GM06990 (cell line): Measurements from ENCODE around the gene ARMCX1.
"Not testable (repeated sequence)": the region's sequence is repeated elsewhere in the genome, so short reads cannot be mapped to it uniquely, and the experiment has no call there.

Experiments
- DNase-seq: peaks from one replicate; pipeline ENCODE4 v3.0.0-alpha.2; 2011; ENCODE audit not compliant: insufficient read length; ENCODE audit errors: extremely low read depth
- H3K27me3 ChIP-seq: replicated peaks from 2 replicates; pipeline ENCODE4 v1.6.0; 2011; ENCODE audit warnings: low read length; ENCODE audit not compliant: control insufficient read depth, insufficient read depth
- H3K36me3 ChIP-seq: 2 replicates; pipeline ENCODE4 v1.5.1; 2011; ENCODE audit warnings: low read length; ENCODE audit not compliant: control insufficient read depth, insufficient read depth
- H3K4me3 ChIP-seq: replicated peaks from 2 replicates; pipeline ENCODE4 v1.5.1; 2011; ENCODE audit warnings: low read depth, mild to moderate bottlenecking, control low read depth, low read length
- CTCF ChIP-seq: IDR thresholded peaks from 2 replicates; pipeline ENCODE4 v1.5.1; 2011; ENCODE audit warnings: low read length, control low read depth, mild to moderate bottlenecking, inconsistent platforms; ENCODE audit not compliant: insufficient read depth, poor library complexity, severe bottlenecking

ARMCX1 gene

GRCh38 chrX:101550751-101551379, 518 bp downstream of the ARMCX1 start:
- DNase-seq = no peak
- Histone ChIP-seq H3K36me3 (no peaks in the 10 kb centered on the region), H3K27me3 (no peaks in the 10 kb centered on the region; the same call in 1 of the 2 replicates), H3K4me3 (no peak overlapping the region)
- TF ChIP-seq CTCF = no peak

- no peaks in the 10 kb centered on the region; the same call in 1 of the 2 replicates for H3K27me3 ChIP-seq
- TF ChIP-seq CTCF = no peak
- no peak for DNase-seq
- H3K4me3 ChIP-seq = no peak overlapping the region
- H3K36me3 ChIP-seq = no peaks in the 10 kb centered on the region
Measured at GRCh38 chrX:101551380-101551767, 1.0 kb downstream of the ARMCX1 start.

DNA sequence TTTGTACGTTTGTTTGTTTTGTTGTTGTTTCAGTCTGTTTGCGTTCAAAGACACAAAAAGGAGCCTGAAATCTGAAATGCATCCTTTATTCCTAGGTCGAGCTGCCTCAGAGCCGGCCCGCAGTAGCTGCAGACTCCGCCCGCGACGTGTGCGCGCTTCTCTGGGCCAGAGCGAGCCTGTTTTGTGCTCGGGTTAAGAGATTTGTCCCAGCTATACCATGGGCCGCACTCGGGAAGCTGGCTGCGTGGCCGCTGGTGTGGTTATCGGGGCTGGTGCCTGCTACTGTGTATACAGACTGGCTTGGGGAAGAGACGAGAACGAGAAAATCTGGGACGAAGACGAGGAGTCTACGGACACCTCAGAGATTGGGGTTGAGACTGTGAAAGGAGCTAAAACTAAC, 2.4 kb downstream of the ARMCX1 start:
- TF ChIP-seq CTCF = no peak
- DNase-seq = no peak
- Histone ChIP-seq H3K4me3 (no peak overlapping the region), H3K36me3 (no peaks in the 10 kb centered on the region), H3K27me3 (no peaks in the 10 kb centered on the region; the same call in 1 of the 2 replicates)

- Histone ChIP-seq H3K36me3 (no peaks in the 10 kb centered on the region), H3K27me3 (no peaks in the 10 kb centered on the region), H3K4me3 (no peak overlapping the region)
- no peak for DNase-seq
- TF ChIP-seq CTCF = no peak
Measured at GRCh38 chrX:101564651-101565050, 14.3 kb downstream of the ARMCX1 start.

GRCh38 chrX:101595739-101596419, 45.5 kb downstream of the ARMCX1 start:
- H3K4me3 ChIP-seq = no peak overlapping the region
- peak; percentile 44 for DNase-seq
- TF ChIP-seq CTCF = peak; percentile 52
- no peaks in the 10 kb centered on the region for H3K27me3 ChIP-seq
- H3K36me3 ChIP-seq = no peaks in the 10 kb centered on the region

- H3K36me3 ChIP-seq, H3K4me3 ChIP-seq, DNase-seq, H3K27me3 ChIP-seq: not testable (repeated sequence)
Measured at GRCh38 chrX:101599592-101599991, 49.2 kb downstream of the ARMCX1 start.
